Measurements from ENCODE around the gene C2CD3. TPM values are rescaled to one million over a fixed set of nuclear protein-coding genes. Genes with fewer than 3 reads are reported as not detected.
A peak's percentile ranks its signal among the peaks of the same experiment; 100 is the strongest.

The C2CD3 gene
- total and polyA plus RNA-seq, 9 of the 15 experiments (the other 6 are each of a cell fraction or from before 2014, with no cell fraction given), result 4.4 to 20.2 (median 15.4) TPM

DNA sequence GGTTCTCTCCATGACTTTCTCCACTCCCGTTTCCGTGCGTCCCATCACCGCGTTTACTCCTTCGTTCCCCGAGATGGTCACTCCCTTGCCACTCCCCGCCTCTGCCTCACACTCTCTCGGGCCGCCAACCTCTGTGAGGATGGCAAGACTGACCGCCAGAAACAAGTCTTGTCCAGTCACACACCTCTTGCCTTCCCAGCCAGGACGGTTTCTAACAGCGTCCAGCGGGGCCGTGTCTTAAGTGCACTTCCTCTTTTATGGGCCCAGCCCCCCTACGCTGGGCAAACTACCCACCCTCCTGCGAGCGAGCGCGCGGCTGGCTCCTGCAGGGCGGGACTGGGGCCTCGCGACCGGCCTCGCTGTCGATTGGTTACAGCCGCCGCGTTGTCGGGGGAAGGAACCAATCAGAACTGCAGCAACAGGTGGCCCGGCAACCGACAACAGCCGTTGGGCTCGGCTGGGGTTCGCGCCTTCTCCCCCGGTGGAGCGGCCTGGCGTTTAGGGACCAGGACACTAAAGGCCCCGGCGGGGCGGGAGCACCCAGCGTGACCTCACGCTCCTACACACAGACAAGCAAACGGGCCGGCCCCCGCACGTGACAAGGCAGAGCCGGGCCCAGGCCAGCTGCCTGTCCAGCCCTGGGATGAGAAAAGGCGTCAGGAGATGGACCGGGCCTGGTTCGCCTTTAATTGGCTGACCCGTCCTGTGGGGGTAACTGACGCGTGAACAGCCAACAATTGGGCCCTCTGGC, 187.6 kb downstream of the C2CD3 start (continued):
- TF ChIP-seq, protein P1, sequence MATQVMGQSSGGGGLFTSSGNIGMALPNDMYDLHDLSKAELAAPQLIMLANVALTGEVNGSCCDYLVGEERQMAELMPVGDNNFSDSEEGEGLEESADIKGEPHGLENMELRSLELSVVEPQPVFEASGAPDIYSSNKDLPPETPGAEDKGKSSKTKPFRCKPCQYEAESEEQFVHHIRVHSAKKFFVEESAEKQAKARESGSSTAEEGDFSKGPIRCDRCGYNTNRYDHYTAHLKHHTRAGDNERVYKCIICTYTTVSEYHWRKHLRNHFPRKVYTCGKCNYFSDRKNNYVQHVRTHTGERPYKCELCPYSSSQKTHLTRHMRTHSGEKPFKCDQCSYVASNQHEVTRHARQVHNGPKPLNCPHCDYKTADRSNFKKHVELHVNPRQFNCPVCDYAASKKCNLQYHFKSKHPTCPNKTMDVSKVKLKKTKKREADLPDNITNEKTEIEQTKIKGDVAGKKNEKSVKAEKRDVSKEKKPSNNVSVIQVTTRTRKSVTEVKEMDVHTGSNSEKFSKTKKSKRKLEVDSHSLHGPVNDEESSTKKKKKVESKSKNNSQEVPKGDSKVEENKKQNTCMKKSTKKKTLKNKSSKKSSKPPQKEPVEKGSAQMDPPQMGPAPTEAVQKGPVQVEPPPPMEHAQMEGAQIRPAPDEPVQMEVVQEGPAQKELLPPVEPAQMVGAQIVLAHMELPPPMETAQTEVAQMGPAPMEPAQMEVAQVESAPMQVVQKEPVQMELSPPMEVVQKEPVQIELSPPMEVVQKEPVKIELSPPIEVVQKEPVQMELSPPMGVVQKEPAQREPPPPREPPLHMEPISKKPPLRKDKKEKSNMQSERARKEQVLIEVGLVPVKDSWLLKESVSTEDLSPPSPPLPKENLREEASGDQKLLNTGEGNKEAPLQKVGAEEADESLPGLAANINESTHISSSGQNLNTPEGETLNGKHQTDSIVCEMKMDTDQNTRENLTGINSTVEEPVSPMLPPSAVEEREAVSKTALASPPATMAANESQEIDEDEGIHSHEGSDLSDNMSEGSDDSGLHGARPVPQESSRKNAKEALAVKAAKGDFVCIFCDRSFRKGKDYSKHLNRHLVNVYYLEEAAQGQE (IDR thresholded peaks at IDR 0.05; ENCODE audit: borderline replicate concordance), result peak; percentile 92
- TF ChIP-seq, protein P1 (CRISPR knock-in tag; IDR thresholded peaks at IDR 0.05; ENCODE audit: low read depth), result no peak
- no peak; the same call in 1 of the 2 replicates for TF ChIP-seq ZNF12 (CRISPR knock-in tag; IDR thresholded peaks at IDR 0.05)
- TF ChIP-seq, protein P2, sequence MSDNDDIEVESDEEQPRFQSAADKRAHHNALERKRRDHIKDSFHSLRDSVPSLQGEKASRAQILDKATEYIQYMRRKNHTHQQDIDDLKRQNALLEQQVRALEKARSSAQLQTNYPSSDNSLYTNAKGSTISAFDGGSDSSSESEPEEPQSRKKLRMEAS (CRISPR knock-in tag; IDR thresholded peaks at IDR 0.05), result peak; percentile 99
- no peak for TF ChIP-seq HMG20B (CRISPR knock-in tag; IDR thresholded peaks at IDR 0.05)
- TF ChIP-seq, protein P3, sequence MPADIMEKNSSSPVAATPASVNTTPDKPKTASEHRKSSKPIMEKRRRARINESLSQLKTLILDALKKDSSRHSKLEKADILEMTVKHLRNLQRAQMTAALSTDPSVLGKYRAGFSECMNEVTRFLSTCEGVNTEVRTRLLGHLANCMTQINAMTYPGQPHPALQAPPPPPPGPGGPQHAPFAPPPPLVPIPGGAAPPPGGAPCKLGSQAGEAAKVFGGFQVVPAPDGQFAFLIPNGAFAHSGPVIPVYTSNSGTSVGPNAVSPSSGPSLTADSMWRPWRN (IDR thresholded peaks at IDR 0.05; ENCODE audit: low read depth), result no peak; the same call in none of the 2 replicates
- TF ChIP-seq, protein P4, sequence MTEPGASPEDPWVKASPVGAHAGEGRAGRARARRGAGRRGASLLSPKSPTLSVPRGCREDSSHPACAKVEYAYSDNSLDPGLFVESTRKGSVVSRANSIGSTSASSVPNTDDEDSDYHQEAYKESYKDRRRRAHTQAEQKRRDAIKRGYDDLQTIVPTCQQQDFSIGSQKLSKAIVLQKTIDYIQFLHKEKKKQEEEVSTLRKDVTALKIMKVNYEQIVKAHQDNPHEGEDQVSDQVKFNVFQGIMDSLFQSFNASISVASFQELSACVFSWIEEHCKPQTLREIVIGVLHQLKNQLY (CRISPR knock-in tag; conservative IDR thresholded peaks at IDR 0.05), result 0 out of 4 replicates have a peak, but pooled peaks have one; percentile 22 to 67
- TF ChIP-seq ILK (tag; IDR thresholded peaks at IDR 0.05; ENCODE audit: borderline replicate concordance, low read depth), result no peak
- peak; percentile 82; the same call in 1 of the 2 replicates for TF ChIP-seq RHOXF2B (CRISPR knock-in tag; conservative IDR thresholded peaks at IDR 0.05)
- TF ChIP-seq HOXB6 (CRISPR knock-in tag; IDR thresholded peaks at IDR 0.05; ENCODE audit: borderline replicate concordance), result no peak
- no peak for TF ChIP-seq ZNF217 (CRISPR knock-in tag; IDR thresholded peaks at IDR 0.05)
- TF ChIP-seq FUS (optimal IDR thresholded peaks at IDR 0.05; ENCODE audit: low read depth, low read length), result no peak
- TF ChIP-seq LARP7 (IDR thresholded peaks at IDR 0.05), result 0 out of 2 replicates have a peak, but pooled peaks have one; percentile 19
- TF ChIP-seq, protein P5, sequence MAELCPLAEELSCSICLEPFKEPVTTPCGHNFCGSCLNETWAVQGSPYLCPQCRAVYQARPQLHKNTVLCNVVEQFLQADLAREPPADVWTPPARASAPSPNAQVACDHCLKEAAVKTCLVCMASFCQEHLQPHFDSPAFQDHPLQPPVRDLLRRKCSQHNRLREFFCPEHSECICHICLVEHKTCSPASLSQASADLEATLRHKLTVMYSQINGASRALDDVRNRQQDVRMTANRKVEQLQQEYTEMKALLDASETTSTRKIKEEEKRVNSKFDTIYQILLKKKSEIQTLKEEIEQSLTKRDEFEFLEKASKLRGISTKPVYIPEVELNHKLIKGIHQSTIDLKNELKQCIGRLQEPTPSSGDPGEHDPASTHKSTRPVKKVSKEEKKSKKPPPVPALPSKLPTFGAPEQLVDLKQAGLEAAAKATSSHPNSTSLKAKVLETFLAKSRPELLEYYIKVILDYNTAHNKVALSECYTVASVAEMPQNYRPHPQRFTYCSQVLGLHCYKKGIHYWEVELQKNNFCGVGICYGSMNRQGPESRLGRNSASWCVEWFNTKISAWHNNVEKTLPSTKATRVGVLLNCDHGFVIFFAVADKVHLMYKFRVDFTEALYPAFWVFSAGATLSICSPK (IDR thresholded peaks at IDR 0.05; ENCODE audit: borderline replicate concordance), result peak; percentile 80; the same call in 1 of the 2 replicates
- peak; percentile 47; the same call in 1 of the 2 replicates for TF ChIP-seq ESRRA (IDR thresholded peaks at IDR 0.05; ENCODE audit: borderline replicate concordance, low read depth)
- TF ChIP-seq RUNX1 (IDR thresholded peaks at IDR 0.05; ENCODE audit: low read depth), result peak; percentile 13; the same call in 1 of the 2 replicates
